ENCODE data around the gene FALEC. TPM values are rescaled to one million over a fixed set of nuclear protein-coding genes. Genes with fewer than 3 reads are reported as not detected.

FALEC gene
- total RNA-seq, 1 experiment from 2014 or later, result not detected

DNA sequence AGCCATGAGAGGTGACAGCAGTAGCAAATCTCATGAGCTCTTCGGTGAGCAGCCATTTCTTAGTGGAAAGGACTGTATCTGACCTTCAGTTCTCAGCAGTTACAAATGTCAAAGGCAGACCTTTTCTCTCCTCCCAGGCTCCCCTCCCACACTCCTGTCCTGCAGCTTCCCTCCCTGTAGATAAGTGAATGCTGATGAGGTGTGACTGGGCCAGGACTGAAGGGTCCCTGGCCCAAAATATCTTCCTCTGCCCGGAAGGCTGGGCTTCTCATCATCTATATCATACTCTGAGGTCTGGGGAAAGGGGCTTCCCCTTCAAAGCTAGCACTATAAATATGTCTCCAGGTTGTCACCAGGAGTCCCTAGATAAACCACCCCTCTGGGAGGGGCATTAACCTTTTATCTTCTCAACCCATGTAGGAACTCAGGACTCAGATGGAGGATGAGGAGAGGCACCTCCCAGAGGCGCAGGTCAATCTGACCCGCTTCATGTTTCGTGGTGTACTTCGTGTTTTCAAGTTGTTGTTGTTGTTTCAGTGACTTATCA is 30.0 kb downstream of the FALEC start:
- DNase-seq (ENCODE audit: low spot score), result no peak

DNA sequence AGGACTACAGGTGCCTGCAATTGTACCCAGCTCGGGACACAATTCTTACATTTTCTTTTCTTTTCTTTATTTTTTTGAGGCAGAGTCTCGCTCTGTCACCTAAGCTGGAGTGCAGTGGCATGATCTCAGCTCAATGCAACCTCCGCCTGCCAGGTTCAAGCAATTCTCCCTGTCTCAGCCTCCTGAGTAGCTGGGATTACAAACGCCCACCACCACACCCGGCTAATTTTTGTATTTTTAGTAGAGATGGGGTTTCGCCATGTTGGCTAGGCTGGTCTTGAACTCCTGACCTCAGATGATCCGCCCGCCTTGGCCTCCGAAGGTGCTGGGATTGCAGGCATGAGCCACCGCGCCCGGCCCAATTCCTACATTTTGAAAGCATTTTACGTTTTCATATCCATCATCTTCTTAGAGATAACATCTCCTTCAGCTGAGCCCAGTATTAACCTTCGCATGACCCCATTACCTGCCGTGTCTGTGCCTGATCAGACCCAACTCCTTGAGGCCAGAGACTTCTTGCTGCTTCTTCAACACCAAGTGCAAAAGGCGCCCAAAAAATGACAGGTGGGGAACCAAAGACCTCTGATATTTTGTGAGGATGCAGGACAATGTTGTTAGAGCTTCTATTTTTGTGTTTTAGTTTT is 30.9 kb downstream of the FALEC start:
- DNase-seq (ENCODE audit: low spot score), result no peak

DNA sequence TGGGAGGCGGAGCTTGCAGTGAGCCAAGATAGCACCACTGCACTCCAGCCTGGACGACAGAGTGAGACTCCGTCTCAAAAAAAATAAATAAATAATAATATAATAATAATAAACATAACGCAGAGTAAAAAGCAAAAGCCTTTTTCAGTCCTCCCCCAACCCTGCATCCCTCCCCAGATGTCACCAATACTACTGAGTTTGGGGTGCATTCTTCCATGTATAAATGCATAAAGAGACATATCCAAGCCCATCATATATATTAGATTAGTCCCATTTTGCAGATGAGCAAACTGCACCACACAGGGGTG is 32.7 kb downstream of the FALEC start:
- DNase-seq (ENCODE audit: low spot score), result no peak

DNA sequence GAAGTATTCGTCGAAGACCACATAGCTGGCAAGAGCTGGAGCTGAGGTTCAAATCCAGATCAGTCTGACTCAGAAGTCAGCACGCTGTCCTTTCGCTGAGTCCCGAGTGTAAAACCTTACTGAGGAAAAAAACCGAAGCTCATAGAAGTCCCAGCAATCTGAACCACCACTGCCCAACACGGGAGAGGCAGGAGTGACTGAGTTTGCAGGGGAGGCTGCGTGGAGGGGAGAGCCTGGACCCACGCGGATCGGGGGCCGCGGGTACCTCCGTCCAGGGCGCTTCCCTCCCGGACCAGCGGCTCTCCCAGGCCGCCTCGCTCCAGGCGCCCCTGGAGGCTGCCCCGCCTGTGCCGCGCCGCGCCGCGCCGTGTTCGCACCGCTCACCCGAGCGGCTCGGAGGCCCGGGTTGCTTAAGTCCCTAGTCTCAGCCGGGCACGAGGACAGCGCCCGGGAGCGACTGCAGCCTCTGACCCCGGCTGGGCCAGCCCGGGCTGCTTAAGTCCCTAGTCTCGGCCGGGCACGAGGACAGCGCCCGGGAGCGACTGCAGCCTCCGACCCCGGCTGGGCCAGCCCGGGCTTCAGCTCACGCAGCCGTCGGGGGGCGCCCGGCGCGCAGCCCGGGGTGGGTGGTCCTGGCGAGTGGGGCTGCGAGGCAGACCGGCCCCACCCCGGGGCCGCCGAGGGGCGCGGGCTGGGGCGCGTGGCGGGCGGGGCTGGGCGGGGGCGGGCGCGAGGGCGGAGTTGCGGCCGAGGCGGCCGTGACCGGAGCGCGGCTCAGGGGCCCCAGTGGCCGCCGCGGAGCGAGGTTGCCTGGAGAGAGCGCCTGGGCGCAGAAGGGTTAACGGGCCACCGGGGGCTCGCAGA is 33.3 kb downstream of the FALEC start, which contains the start of gene ADAMTSL4:
Gene ADAMTSL4 (plus strand): TSS at position 777 of the 864 bp plus-strand sequence. CDS start 2,881 bp downstream, outside the sequence.
- peak; percentile 63 for DNase-seq (ENCODE audit: low spot score)

DNA sequence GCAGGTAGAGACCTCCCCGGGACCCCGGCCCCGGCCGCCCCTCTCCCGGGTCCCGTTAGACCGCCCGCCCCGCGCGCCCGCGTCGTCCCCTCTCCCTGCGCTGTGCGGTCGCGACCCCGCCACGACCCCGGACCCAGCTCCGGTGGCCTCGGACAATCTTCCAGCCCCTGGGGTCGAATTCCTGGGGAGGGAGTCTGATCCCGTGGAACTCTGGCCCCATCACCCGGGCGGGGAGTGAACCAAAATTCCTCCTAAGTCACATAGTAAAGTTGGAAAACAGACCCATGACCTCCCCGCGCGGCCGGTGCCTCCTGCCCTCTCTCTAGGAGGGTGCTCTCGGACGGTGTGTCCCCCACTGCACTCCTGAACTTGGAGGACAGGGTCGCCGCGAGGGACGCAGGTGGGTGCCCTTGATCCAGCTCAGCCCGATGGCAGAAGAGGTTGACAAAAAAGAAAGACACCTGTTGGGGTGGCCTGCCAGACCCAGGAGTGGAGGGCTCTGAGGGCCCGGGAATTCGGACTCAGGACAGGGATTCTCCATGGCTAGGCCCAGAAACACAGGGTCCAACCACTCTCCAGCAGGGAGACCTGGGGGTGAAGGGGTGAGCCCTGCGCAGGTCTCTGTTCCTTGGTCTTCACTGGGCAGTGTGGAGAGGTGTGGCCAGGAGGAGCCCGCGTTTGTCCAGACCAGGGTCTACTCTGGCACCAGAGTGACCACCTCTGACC is 34.1 kb downstream of the FALEC start:
- DNase-seq (ENCODE audit: low spot score), result no peak

DNA sequence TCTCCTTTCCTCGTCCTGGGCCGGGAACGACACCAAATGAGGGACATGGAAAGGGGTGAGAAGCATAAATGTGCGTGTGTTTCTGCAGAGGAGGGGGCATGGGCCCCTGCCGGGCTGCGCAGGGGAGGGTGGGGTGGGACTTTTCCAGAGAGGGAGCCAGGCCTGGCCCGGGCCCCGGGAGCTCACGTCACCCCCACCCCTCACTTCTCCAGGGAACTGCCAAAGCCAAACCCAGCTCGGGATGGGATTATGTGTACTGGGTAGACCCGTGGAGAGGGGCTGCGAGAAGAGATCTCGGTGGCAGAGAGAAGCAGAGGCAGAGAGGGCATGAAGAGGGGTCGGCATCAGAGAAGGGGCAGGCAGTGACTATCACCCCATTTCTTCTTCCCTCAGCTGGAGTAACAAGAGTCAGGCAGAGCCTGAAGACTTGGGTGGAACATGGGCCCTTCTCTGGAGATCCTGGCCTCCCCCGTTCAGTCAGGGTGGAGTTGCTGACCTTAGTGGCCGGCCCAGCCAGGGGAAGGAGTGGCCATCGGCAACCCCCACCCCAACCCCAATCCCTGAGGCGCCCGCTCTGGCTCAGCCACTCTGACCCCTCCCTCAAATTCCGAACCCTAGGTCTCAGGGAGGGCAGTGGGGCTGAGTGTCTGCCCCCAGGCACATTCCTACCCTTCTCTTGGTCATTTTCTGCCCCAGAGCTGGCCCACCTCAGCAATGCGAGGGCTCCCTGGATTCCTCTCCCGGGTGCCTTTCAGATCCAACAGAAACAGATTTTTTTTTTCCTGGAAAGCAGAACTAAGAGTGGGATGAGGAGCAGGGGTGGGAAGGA is 34.9 kb downstream of the FALEC start:
- no peak for DNase-seq (ENCODE audit: low spot score)

DNA sequence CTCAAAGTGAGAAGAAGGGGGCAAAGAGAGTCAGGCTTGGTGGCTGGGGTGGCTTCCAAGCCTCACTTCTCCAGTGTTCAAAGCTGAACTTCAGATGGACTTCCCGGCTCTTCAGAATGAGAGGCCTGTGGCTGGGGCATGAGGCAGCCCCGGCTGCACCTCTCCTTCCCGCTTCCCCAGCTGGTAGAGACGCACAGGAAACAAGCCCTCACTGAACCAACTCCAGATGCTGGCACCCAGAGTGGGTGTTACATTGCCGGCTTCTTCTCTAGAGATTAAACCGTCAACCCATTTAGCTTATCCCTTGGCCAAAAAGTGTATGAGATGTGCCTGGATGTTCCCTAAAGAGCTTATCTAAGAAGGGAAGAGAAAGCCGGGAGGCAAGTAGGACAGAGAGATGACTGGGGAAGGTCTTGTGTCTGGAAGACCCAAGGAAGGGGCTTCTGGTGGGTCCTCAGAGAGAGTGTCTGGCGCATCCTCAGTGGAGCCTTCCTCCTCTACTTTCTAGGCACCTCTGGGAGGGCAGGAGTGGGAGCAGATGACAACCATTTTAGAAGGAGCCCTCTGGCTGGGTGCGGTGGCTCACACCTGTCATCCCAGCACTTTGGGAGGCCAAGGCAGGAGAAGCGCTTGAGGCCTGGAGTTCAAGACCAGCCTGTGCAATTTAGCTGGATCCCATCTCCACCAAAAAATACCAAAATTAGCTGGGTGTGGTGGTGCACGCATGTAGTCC is 35.7 kb downstream of the FALEC start:
- DNase-seq (ENCODE audit: low spot score), result peak; percentile 7

DNA sequence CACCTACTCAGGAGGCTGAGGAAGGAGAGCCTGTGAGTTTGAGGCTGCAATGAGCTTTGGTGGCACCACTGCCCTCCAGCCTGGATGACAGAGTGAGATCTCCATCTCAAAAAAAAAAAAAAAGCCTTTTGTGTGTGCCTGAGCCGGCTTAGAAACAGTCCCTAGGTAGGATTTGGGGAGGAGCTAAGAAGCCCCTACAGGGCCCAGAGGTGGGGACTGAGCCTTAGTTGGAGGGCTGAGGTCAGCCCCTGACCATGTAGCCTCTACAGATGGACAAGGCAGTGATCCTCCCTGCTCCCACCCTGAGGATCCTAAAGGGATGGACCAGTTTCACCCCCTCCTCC is 36.2 kb downstream of the FALEC start:
- DNase-seq (ENCODE audit: low spot score), result no peak

DNA sequence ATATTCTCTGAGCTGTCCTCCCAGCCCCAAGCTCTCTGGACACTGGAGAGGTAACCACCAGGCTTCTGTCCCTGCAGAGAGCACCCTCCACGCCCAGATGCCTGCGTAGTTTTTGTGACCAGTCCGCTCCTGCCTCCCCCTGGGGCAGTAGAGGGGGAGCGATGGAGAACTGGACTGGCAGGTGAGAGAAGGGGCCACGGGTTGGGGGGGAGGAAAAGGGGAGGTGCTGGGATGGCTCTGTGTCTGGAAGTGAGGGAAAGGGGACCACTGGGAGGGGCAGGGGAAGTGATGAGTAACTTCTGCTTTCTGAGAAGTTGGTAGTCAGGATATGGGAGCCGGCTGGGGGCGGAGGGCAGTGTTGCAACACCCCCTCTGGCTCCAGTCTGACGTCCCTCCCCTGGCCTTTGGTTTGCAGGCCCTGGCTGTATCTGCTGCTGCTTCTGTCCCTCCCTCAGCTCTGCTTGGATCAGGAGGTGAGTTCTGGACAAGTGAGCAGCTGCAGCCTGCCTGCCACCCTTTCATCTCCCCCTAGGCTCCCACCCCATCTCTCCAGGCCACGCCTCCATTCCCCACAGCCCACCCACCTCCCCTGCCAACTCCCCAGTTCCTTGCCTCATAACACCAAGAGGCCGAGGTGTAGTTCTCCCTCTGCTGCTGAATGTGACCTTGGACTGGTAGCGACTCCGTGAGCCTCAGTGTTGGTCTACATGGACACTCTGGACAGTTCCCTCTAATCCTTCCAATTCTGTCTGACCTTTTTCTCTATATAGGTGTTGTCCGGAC is 36.8 kb downstream of the FALEC start:
- DNase-seq (ENCODE audit: low spot score), result no peak

DNA sequence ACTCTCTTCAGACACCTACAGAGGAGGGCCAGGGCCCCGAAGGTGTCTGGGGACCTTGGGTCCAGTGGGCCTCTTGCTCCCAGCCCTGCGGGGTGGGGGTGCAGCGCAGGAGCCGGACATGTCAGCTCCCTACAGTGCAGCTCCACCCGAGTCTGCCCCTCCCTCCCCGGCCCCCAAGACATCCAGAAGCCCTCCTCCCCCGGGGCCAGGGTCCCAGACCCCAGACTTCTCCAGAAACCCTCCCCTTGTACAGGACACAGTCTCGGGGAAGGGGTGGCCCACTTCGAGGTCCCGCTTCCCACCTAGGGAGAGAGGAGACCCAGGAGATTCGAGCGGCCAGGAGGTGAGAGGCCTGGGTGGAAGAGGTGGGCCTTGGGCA is 37.3 kb downstream of the FALEC start:
- DNase-seq (ENCODE audit: low spot score), result no peak

DNA sequence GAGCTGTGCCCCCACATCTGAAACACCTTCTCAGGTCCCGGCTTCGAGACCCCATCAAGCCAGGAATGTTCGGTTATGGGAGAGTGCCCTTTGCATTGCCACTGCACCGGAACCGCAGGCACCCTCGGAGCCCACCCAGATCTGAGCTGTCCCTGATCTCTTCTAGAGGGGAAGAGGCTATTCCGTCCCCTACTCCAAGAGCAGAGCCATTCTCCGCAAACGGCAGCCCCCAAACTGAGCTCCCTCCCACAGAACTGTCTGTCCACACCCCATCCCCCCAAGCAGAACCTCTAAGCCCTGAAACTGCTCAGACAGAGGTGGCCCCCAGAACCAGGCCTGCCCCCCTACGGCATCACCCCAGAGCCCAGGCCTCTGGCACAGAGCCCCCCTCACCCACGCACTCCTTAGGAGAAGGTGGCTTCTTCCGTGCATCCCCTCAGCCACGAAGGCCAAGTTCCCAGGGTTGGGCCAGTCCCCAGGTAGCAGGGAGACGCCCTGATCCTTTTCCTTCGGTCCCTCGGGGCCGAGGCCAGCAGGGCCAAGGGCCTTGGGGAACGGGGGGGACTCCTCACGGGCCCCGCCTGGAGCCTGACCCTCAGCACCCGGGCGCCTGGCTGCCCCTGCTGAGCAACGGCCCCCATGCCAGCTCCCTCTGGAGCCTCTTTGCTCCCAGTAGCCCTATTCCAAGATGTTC is 38.0 kb downstream of the FALEC start:
- DNase-seq (ENCODE audit: low spot score), result no peak

DNA sequence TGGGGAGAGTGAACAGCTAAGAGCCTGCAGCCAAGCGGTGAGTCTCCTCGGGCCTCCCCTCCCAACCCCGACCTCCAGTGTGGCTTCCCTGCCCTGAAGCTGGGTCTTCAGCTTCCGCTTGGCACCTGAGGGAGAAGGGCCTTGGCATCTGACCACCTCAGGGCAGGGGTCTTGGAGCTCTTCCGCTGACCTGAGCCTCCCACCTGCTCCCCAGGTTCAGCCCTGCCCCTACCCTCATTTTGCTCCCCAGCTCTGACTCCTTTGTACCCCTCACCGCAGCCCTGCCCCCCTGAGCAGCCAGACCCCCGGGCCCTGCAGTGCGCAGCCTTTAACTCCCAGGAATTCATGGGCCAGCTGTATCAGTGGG is 38.5 kb downstream of the FALEC start:
- DNase-seq (ENCODE audit: low spot score), result no peak

DNA sequence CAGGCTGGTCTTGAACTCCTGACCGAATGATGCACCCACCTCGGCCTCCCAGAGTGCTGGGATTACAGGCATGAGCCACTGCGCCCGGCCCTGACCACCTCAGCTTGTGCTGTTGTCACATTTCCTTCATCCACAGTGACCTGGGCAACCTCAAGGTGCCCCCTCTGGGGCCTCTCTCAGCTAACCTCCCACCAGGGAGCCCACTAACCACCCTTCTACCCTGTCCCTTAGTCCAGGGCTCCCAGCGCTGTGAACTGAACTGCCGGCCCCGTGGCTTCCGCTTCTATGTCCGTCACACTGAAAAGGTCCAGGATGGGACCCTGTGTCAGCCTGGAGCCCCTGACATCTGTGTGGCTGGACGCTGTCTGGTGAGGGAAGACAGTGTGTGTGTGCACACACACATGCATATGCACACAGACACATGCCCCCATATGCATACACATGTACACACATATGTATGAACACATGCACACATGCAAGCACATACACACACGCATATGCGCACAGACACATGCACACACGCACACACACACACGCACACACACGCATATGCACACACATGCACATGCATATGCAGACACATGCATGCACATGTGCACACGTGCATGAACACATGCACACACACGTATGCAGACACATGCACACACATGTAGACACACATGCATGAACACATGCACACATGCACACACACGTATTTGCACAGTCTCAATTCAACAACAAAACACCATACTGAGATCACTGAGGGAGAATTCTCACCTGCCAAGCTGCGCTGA is 39.8 kb downstream of the FALEC start:
- DNase-seq (ENCODE audit: low spot score), result no peak

DNA sequence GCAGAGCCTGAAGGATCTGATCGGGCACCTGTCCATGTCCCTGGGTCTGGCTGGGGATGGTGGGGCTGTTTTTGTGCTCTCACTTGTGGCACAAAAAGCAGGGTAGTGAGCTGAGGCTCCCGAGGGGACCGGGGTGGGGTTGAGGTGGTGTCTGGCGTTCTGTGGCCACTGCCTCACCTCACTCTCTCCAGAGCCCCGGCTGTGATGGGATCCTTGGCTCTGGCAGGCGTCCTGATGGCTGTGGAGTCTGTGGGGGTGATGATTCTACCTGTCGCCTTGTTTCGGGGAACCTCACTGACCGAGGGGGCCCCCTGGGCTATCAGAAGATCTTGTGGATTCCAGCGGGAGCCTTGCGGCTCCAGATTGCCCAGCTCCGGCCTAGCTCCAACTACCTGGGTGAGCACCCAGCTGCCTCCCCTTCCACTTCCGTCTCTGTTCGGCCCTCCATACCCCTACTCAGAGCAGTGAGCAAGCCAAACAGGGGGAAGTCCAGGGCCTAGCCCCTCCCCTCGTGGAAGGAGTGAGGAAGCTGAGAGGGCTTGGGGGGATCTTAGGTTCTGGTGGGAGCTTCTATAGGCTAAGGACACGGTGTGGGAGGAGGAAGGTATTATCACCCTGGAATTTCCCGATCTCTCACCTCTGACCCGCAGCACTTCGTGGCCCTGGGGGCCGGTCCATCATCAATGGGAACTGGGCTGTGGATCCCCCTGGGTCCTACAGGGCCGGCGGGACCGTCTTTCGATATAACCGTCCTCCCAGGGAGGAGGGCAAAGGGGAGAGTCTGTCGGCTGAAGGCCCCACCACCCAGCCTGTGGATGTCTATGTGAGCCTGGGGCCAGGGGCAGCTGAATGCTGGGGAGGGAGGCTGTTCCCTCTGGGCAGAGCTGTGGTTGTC is 40.7 kb downstream of the FALEC start:
- no peak for DNase-seq (ENCODE audit: low spot score)

DNA sequence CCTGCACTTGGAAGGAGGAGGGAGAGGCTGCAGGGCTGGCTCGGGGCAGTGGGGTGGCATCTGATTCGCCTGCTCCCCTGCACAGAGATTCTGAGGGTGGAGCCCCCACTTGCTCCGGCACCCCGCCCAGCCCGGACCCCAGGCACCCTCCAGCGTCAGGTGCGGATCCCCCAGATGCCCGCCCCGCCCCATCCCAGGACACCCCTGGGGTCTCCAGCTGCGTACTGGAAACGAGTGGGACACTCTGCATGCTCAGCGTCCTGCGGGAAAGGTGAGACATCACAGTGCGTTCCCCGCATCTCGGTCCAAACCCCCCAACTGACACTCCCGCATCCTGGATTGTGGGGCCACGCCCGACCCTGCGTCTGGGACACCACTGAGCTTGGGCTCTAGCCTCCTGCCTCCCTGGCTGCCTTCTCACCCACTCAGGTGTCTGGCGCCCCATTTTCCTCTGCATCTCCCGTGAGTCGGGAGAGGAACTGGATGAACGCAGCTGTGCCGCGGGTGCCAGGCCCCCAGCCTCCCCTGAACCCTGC is 41.6 kb downstream of the FALEC start:
- no peak for DNase-seq (ENCODE audit: low spot score)

DNA sequence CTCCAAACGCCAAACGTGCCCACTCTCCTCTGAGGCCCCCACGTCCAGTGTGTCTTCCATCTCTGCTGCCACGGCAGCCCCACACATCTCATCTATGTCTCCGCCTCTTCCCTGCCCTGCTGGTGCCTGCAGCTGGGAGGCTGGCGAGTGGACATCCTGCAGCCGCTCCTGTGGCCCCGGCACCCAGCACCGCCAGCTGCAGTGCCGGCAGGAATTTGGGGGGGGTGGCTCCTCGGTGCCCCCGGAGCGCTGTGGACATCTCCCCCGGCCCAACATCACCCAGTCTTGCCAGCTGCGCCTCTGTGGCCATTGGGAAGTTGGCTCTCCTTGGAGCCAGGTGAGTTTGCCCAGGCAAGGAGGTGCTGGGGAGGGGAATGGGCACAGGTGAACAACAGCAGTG is 42.3 kb downstream of the FALEC start:
- no peak for DNase-seq (ENCODE audit: low spot score)

DNA sequence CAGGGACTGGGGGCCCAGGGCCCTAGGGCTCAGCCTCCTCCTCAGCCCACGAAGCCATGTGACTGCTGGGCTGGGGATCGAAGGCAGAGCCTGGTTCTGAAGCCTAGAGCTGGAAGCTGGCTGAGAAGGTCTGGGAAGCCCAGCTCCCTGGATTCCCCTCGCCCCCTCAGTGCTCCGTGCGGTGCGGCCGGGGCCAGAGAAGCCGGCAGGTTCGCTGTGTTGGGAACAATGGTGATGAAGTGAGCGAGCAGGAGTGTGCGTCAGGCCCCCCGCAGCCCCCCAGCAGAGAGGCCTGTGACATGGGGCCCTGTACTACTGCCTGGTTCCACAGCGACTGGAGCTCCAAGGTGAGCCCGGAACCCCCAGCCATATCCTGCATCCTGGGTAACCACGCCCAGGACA is 42.8 kb downstream of the FALEC start:
- DNase-seq (ENCODE audit: low spot score), result no peak
